SHP77 treated with DMSO at 0.1 percent for 48 hours (cell line): ENCODE results near the gene CYP4F3.
"Not testable (repeated sequence)": the region's sequence is repeated elsewhere in the genome, so short reads cannot be mapped to it uniquely, and the experiment has no call there.

Source experiments
- DNase-seq: peaks from one replicate; lab custom pipeline; 2025; lab: John Stamatoyannopoulos, UW

Gene CYP4F3

DNA sequence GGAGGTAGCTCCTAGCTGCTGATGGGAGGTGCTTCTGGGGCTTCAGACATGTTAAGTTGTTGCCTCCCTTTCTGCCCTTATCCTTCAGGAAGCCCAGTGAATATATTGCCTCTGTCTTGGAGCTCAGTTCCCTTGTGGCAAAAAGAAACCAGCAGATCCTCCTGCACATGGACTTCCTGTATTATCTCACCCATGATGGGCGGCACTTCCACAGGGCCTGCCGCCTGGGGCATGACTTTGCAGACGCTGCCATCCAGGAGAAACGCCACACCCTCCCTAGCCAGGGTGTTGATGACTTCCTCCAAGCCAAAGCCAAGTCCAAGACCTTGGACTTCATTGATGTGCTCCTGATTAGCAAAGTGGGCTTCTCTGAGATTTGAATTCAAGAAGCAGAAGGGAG lies 26.2 kb downstream of the CYP4F3 start:
- DNase-seq: no peak

DNA sequence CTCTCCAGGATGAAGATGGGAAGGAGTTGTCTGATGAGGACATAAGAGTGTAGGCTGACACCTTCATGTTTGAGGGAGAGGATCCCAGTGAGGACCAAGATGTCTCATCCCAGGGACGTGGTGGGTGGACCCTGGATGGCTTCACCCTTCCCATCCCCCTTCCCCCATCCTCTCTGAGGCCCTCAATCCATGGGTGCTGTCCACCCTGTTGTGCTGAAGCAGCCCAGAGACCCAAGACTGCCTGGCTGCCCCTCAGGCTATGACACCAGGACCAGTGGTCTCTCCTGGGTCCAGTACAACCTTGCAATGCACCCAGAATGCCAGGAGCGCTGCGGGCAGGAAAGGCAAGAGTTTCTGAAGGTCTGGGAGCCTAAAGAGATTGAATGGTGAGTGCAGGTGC lies 28.7 kb downstream of the CYP4F3 start:
- no peak for DNase-seq

DNA sequence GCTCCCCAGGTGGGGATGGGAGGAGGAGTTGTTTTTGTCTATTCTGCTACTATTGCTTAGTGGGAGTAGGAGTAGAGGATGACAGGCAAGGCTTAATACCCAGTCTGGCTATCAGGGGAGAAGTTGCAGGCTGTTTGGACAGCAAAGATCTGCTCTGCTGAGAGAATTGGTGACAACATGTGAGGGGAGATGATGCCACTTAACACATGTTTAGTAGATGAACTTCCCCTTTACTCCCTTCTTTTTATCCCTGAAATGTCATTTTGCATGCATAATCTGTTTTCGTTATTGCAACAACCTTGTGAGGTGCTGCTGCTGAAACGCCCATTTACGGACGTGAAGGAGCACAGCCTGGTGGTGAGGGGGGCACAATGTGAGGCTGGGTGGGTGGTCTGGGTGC lies 29.2 kb downstream of the CYP4F3 start:
- no peak for DNase-seq

- no peak for DNase-seq
Observed at GRCh38 chr19:15671237-15671821, 30.6 kb downstream of the CYP4F3 start.

DNA sequence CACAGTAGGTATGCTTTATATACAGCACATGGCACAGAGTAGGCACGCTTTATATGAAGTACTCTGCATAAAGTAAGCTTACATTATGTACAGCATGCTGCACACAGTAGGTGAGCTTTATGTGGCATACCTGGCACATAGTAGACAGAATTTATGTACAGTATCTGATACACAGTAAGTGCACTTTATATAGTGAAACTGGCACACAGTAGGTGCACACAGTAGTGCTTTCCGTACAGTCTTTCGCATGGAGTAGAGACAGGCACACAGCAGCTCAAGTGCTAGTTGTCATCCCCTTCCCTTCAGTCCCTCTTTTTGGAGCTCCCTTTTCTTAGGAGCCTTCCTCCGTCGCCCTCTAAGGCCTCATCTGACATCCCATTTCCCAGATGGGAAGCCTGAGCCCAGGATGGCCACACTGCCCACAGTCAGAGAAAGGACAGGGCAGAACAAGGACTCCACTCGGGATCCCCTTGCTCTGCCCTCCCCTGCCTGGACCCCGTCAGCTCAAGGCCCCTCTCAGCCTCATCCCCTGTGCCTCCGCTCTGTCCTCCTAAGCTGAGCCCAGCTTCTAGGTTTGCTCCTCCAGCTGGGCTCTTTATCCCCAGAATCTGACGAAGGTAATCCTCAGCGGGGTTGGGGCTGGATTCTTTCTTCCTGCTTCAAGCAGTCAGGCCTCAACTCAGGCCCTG lies 31.3 kb downstream of the CYP4F3 start:
- no peak for DNase-seq

DNA sequence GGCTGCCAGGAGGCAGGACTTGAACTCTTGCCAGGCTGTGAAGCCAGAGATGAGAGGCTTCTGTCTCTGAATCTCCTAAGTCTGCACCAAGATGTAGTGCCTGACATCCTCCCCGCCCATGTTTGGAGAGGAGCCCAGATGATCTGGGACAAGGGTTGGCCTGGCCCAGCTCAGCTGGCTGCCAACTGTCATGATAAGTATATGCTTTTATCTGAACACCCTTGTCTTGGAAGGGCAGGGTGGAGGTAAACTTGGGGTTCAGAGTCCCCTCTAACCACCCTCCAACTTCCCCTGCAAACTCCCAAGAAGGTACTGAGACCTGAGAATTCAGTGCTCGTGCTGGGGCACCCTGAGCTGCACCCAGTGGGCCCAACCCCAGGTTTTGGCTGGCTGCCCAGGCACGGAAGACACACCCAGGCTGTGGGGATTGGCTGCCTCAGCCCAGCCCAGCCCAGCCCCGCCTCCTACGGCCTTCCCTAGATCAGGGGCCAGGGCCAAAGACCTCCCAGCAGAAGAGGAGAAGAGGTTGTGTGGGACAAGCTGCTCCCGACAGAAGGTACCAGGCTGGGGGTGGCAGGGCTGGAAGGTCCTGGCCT lies 32.0 kb downstream of the CYP4F3 start, which contains the start of gene CYP4F12:
Gene CYP4F12, plus strand, starts transcription at position 508 of the 596 bp plus-strand sequence. CDS start 443 bp downstream, outside the sequence.
- no peak for DNase-seq

DNA sequence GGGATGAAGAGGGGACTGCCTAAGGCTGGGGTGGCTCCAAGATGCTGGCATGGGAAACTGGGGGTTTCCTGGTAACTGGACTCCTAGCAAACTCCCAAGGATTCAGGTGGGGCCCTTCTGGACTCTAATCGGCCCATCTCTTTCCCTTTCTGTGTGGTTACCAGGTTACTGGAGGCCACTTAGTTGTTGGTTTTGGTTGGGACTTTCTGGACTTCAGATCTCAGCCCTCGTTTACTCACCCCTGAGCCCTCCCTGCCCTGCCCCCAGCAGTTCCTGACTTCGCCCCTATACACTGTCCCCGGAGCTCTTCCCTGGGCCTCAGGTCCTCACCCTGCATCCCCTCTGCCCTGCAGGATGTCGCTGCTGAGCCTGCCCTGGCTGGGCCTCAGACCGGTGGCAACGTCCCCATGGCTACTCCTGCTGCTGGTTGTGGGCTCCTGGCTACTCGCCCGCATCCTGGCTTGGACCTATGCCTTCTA lies 32.5 kb downstream of the CYP4F3 start:
- no peak for DNase-seq

- DNase-seq: no peak
Observed at GRCh38 chr19:15675560-15675959, 34.9 kb downstream of the CYP4F3 start.

DNA sequence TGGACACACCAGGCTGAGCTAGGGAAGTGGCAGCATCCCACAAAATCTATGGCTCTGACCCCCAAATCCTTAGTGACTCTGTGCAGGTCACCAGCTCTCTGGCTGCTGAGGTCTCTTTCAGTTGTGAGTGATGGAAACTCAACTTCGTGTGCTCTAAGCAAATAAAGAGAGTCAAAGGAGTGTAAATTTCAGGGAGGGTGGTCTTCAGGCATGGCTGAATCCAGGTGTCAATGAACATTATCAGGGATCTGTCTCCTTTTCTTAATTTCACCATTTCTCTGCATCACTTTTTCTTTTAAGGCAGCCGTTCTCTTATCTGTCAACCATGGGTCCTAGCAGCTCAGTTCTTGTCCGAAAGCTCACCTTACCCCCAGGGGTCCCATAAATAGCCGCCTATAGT lies 38.4 kb downstream of the CYP4F3 start:
- DNase-seq: no peak

DNA sequence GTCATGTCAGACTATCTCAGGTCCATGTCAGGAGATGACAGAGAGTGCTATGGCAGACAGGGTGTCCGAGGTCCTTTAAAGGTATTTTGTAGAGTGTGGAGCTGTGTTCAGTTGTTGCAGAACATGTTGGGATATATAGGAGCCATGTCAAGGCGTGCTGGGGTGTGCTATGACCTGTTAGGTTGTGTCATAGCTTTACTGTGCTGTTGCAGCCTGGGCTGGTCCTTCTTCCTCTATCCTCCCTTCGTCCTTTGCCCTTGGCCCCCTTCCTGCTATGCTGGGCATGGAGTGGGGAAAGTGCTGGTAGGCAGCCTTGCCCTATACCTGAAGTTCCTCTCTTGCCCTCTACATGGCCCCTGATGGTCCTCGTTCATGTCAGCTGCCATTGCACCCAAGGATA lies 39.2 kb downstream of the CYP4F3 start:
- DNase-seq: not testable (repeated sequence)

GRCh38 chr19:15680478-15681322 lies 40.0 kb downstream of the CYP4F3 start:
- no peak for DNase-seq

DNA sequence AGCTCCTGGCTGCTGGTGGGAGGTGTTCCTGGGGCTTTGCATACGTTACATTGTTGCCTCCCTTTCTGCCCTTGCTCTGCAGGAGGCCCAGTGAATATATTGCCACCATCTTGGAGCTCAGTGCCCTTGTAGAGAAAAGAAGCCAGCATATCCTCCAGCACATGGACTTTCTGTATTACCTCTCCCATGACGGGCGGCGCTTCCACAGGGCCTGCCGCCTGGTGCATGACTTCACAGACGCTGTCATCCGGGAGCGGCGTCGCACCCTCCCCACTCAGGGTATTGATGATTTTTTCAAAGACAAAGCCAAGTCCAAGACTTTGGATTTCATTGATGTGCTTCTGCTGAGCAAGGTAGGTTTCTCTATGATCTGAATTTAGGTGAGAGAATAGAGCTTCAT lies 42.7 kb downstream of the CYP4F3 start:
- DNase-seq: no peak

- DNase-seq: no peak
Observed at GRCh38 chr19:15684828-15685227, 44.1 kb downstream of the CYP4F3 start.

DNA sequence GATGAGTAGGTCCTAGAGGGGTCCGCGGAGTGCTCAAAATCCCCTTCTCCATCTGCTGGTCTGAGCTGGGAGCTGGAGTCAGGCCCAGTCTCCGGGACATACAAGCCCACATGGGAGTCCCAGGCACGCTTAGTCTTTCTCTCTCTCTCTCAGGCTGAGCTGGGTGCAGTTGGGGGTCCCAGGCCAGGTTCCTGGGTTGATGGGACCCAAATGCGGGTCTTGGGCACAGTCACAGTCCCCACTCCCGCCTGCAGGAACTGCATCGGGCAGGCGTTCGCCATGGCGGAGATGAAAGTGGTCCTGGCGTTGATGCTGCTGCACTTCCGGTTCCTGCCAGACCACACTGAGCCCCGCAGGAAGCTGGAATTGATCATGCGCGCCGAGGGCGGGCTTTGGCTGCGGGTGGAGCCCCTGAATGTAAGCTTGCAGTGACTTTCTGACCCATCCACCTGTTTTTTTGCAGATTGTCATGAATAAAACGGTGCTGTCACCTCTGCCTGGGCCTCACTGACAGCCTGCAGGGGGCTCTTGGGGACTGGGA lies 56.0 kb downstream of the CYP4F3 start:
- DNase-seq: no peak

- no peak for DNase-seq
Observed at GRCh38 chr19:15701757-15702533, 61.2 kb downstream of the CYP4F3 start.

GRCh38 chr19:15702534-15702930 lies 61.8 kb downstream of the CYP4F3 start:
- peak; percentile 53 for DNase-seq
